Tibial nerve (tissue), 4 donors: Measurements from ENCODE around the gene ROBO3.

ENCODE experiments used
- CTCF ChIP-seq, 5 experiments: fragments of 200-600 bp in 3 of 5; fragments of 450-650 bp in 2 of 5; sonication (generic) in 3 of 5; IDR thresholded peaks; one replicate each; pipeline ENCODE4 v1.5.1; 2016 to 2019; ENCODE audit warnings: antibody characterized with exemption in 5 of 5, mild to moderate bottlenecking in 3 of 5, moderate library complexity in 2 of 5
- EP300 ChIP-seq, 2 donors: sonication (generic); formaldehyde crosslinking; IDR thresholded peaks; one replicate each; pipeline ENCODE4 v1.6.1; 2017; ENCODE audit warnings: antibody characterized with exemption in 2 of 2, mild to moderate bottlenecking in 1 of 2
- POLR2A ChIP-seq, 2 donors: fragments of 450-650 bp; IDR thresholded peaks; one replicate each; pipeline ENCODE4 v1.6.1; 2017; ENCODE audit warnings: antibody characterized with exemption in 2 of 2, mild to moderate bottlenecking in 2 of 2, moderate library complexity in 2 of 2

GRCh38 chr11:124835918-124836317 is 29.3 kb upstream of the ROBO3 start:
- no peak for TF ChIP-seq CTCF (IDR thresholded peaks at IDR 0.05)
- no peak for TF ChIP-seq EP300 (IDR thresholded peaks at IDR 0.05)
- no peak for TF ChIP-seq POLR2A (IDR thresholded peaks at IDR 0.05)
